T-helper 22 cell (primary cell): Measurements from ENCODE around the gene GSTCD.
"Not testable (repeated sequence)": the region's sequence is repeated elsewhere in the genome, so short reads cannot be mapped to it uniquely, and the experiment has no call there.

Experiments
- DNase-seq: peaks from one replicate; pipeline ENCODE4 v3.0.0-alpha.2; 2020; ENCODE audit warnings: low read depth

GSTCD gene

GRCh38 chr4:105808030-105808749 is 99.6 kb downstream of the GSTCD start:
- no peak for DNase-seq

- DNase-seq: no peak
Observed at GRCh38 chr4:105808750-105809041, 100.1 kb downstream of the GSTCD start.

- DNase-seq: no peak
Observed at GRCh38 chr4:105815701-105816100, 107.1 kb downstream of the GSTCD start.

- no peak for DNase-seq
Observed at GRCh38 chr4:105822061-105822460, 113.5 kb downstream of the GSTCD start.

GRCh38 chr4:105828074-105828473 is 119.5 kb downstream of the GSTCD start:
- no peak for DNase-seq

GRCh38 chr4:105831189-105831588 is 122.6 kb downstream of the GSTCD start:
- DNase-seq: no peak

- no peak for DNase-seq
Observed at GRCh38 chr4:105835177-105835576, 126.6 kb downstream of the GSTCD start.

- no peak for DNase-seq
Observed at GRCh38 chr4:105836537-105836936, 128.0 kb downstream of the GSTCD start.

GRCh38 chr4:105837037-105837436 is 128.5 kb downstream of the GSTCD start:
- DNase-seq: no peak

- DNase-seq: no peak
Observed at GRCh38 chr4:105838082-105838481, 129.5 kb downstream of the GSTCD start.

GRCh38 chr4:105840426-105841174 is 132.0 kb downstream of the GSTCD start:
- no peak for DNase-seq

- no peak for DNase-seq
Observed at GRCh38 chr4:105843941-105844340, 135.4 kb downstream of the GSTCD start.

GRCh38 chr4:105845559-105845958 is 137.0 kb downstream of the GSTCD start:
- DNase-seq: no peak

- not testable (repeated sequence) for DNase-seq
Observed at GRCh38 chr4:105848359-105848758, 139.8 kb downstream of the GSTCD start.

- no peak for DNase-seq
Observed at GRCh38 chr4:105851196-105851595, 142.6 kb downstream of the GSTCD start.

- not testable (repeated sequence) for DNase-seq
Observed at GRCh38 chr4:105852230-105852629, 143.6 kb downstream of the GSTCD start.

GRCh38 chr4:105858466-105859040 is 150.0 kb downstream of the GSTCD start:
- no peak for DNase-seq

- DNase-seq: no peak
Observed at GRCh38 chr4:105859233-105859632, 150.6 kb downstream of the GSTCD start.

- DNase-seq: no peak
Observed at GRCh38 chr4:105870963-105871362, 162.4 kb downstream of the GSTCD start.

GRCh38 chr4:105871997-105872396 is 163.4 kb downstream of the GSTCD start:
- no peak for DNase-seq

- no peak for DNase-seq
Observed at GRCh38 chr4:105875233-105875632, 166.6 kb downstream of the GSTCD start.

- no peak for DNase-seq
Observed at GRCh38 chr4:105878668-105879067, 170.1 kb downstream of the GSTCD start.

GRCh38 chr4:105887508-105887907 is 178.9 kb downstream of the GSTCD start:
- no peak for DNase-seq
